ENCODE measurements around the gene MSI2. TPM values are rescaled to one million over a fixed set of nuclear protein-coding genes. Genes with fewer than 3 reads are reported as not detected.

The MSI2 gene
- total and polyA plus RNA-seq, 5 donors: 43.9 to 113 (median 107) TPM

DNA sequence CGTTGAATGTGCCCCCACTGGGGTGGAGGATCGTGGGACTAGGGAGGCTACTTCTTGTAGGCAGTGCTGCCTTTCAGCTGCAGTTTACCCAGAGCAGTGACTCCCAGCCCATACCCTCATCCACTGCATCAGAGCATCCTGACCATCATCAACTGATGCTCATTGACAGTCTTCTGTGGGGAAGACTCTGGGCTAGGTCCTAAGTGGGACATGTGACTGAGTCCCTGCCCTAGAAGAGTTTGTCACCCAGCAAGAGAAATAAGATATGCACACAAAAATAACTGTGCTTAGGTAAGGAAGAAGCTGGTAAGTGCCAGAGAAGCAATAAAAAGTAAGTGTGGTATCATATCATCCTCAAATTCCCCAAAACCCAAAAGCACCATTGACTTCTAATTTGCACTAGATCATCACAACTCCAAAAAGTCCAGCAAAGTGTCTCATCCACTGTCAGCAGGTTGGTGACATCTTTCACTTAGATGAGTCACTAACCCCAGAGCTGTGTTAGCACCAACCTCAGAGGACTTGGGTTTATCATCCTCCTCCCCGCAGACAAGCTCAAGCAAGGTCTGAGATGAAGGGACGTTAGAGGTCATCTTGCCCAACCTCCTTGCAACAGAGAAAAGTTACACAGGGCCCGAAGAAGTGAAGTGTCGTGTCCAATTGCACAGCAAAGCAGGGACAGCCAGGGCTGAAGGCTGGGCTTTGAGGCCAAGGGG is 389.8 kb downstream of the MSI2 start:
- no peak for ATAC-seq
- intact Hi-C loops (cut with DNase I): no loop called here
- Histone ChIP-seq H3K27me3 (ENCODE audit: control insufficient read depth, insufficient read depth) (no peaks in the 10 kb centered on the region), H3K9me3 (ENCODE audit: control insufficient read depth, low read length) (no peaks in the 10 kb centered on the region), H3K4me3 (ENCODE audit: low read length) (no peak overlapping the region), H3K27ac (ENCODE audit: low read length) (no peak overlapping the region), H3K4me1 (ENCODE audit: control insufficient read depth, insufficient read depth, low read length) (no peaks in the 10 kb centered on the region)
- 88% methylated on average over 6 of the region's 6 CpGs for WGBS
- DNase-seq: no peak

GRCh38 chr17:57648720-57649119 is 392.4 kb downstream of the MSI2 start:
- ATAC-seq (no peak), DNase-seq (no peak)
- no peak overlapping the region for H3K27ac ChIP-seq (ENCODE audit: low read length)
- no peak overlapping the region for H3K4me3 ChIP-seq (ENCODE audit: low read length)
- H3K9me3 ChIP-seq (ENCODE audit: control insufficient read depth, low read length): no peaks in the 10 kb centered on the region
- H3K4me1 ChIP-seq (ENCODE audit: control insufficient read depth, insufficient read depth, low read length): no peaks in the 10 kb centered on the region
- intact Hi-C loops (cut with DNase I): no loop called here
- WGBS: 86% methylated on average over 5 of the region's 5 CpGs
- no peaks in the 10 kb centered on the region for H3K27me3 ChIP-seq (ENCODE audit: control insufficient read depth, insufficient read depth)

GRCh38 chr17:57649191-57649590 is 392.9 kb downstream of the MSI2 start:
- intact Hi-C loops (cut with DNase I): no loop called here
- H3K9me3 ChIP-seq (ENCODE audit: control insufficient read depth, low read length): no peaks in the 10 kb centered on the region
- no peaks in the 10 kb centered on the region for H3K27me3 ChIP-seq (ENCODE audit: control insufficient read depth, insufficient read depth)
- ATAC-seq (no peak), DNase-seq (no peak)
- WGBS: 97% methylated on average over 3 of the region's 3 CpGs
- no peak overlapping the region for H3K4me3 ChIP-seq (ENCODE audit: low read length)
- no peak overlapping the region for H3K27ac ChIP-seq (ENCODE audit: low read length)
- no peaks in the 10 kb centered on the region for H3K4me1 ChIP-seq (ENCODE audit: control insufficient read depth, insufficient read depth, low read length)

DNA sequence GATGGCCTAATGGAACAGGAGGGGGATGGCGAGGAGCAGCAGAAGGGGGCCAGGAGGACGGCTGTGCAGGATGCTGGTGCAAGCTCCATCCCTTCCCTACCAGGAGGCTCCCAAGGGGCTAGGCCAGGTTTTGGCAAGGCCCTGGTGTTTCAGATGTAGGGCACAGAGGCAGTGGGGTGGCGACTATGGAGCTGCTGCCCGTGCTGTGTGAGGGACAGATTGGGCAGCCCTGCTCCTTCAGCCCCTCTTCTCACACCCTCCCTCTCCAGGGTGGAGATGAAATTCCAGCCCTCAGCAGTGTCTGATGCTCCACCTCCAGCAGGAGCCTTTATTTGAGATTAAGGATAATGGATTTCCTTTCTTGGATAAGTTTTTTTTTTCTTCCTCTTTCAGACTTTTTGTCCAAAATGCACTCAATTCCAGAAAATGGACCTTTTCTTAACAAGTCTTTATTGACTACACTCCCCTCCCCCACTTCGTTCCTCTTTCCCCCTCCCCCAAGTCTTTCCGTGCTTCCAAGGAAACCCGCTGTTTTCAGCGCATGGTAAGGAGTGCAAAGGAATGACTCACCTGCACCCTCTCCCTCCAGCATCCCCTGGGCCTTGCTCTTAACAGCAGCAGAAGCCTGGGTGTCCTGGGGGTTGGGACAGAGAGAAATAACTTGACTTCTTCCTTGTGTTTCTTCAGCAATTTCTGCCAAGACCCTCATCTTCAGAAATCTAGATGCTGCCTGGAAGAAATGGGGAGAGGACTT is 393.6 kb downstream of the MSI2 start:
- intact Hi-C loops (cut with DNase I): no loop called here
- no peak overlapping the region for H3K27ac ChIP-seq (ENCODE audit: low read length)
- no peak for DNase-seq
- no peaks in the 10 kb centered on the region for H3K4me1 ChIP-seq (ENCODE audit: control insufficient read depth, insufficient read depth, low read length)
- ATAC-seq: no peak
- no peaks in the 10 kb centered on the region for H3K27me3 ChIP-seq (ENCODE audit: control insufficient read depth, insufficient read depth)
- no peaks in the 10 kb centered on the region for H3K9me3 ChIP-seq (ENCODE audit: control insufficient read depth, low read length)
- no peak overlapping the region for H3K4me3 ChIP-seq (ENCODE audit: low read length)
- whole genome bisulfite sequencing: 78% methylated on average over 8 of the region's 8 CpGs

DNA sequence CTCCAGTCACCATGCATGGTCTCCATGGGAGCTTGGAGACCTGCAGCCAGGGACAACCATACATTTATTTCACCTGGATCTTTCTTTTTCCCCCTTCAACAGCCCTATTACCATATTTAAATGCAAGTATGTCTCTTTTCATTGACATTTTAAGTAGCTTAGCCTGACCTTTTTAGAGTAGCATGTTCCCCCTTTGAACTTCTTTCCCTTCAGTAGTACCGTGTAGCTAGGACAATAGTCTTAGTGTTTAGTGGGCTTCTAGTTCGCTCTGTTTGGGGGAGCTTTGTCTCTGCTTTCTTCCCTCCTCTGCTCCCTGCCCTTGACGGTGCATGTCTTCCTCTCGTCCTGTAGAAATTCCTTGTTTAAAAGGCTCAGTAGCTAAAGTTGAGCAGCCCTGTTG is 394.2 kb downstream of the MSI2 start:
- ATAC-seq (no peak), DNase-seq (no peak)
- no peak overlapping the region for H3K27ac ChIP-seq (ENCODE audit: low read length)
- no peaks in the 10 kb centered on the region for H3K9me3 ChIP-seq (ENCODE audit: control insufficient read depth, low read length)
- no peaks in the 10 kb centered on the region for H3K27me3 ChIP-seq (ENCODE audit: control insufficient read depth, insufficient read depth)
- no peaks in the 10 kb centered on the region for H3K4me1 ChIP-seq (ENCODE audit: control insufficient read depth, insufficient read depth, low read length)
- intact Hi-C loops (cut with DNase I): no loop called here
- WGBS: 87% methylated on average over 4 of the region's 4 CpGs
- H3K4me3 ChIP-seq (ENCODE audit: low read length): no peak overlapping the region

DNA sequence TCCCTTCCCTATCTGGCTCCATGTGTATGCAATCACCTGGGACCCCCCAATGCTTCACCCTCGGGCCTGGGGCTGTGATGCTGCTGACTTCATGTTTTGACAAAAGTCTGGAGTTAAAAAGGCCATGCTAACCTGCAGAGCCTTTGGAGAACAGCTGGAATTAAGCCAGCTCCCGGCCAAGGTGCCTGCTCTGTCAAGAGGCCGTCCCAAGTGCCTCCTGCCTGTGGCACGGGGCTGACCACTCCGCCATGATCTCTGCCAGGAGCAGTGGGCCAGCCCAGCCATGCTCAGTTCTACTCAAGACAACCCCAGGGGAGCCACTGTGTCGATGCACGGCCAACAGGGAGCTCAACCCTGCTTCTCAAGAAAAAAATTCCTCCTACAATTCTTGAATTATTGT is 395.1 kb downstream of the MSI2 start:
- H3K27me3 ChIP-seq (ENCODE audit: control insufficient read depth, insufficient read depth): no peaks in the 10 kb centered on the region
- 86% methylated on average over 7 of the region's 7 CpGs for WGBS
- H3K4me1 ChIP-seq (ENCODE audit: control insufficient read depth, insufficient read depth, low read length): no peaks in the 10 kb centered on the region
- intact Hi-C loops (cut with DNase I): no loop called here
- no peak overlapping the region for H3K4me3 ChIP-seq (ENCODE audit: low read length)
- no peak for ATAC-seq
- H3K27ac ChIP-seq (ENCODE audit: low read length): no peak overlapping the region
- H3K9me3 ChIP-seq (ENCODE audit: control insufficient read depth, low read length): no peaks in the 10 kb centered on the region
- no peak for DNase-seq

DNA sequence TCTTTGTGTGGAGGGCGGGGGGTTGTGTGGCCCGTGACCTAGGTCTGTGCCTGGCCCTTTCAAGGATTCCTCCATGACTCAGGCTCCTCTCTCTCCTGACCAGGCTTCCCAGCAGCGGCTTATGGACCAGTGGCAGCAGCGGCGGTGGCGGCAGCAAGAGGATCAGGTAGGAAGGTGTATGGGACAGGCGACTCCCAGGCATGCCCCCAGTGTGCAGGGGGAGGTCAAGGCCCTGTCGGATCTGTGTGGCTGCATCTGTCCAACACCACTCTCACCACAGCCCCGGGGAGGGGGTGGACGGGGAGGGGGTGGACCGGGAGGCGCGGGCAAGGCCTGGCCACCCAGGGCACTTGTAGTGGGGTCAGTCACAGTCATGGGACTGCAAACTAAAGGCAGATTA is 395.7 kb downstream of the MSI2 start:
- no peaks in the 10 kb centered on the region for H3K27me3 ChIP-seq (ENCODE audit: control insufficient read depth, insufficient read depth)
- H3K4me3 ChIP-seq (ENCODE audit: low read length): no peak overlapping the region
- no peak for ATAC-seq
- WGBS: 93% methylated on average over 13 of the region's 13 CpGs
- no peaks in the 10 kb centered on the region for H3K4me1 ChIP-seq (ENCODE audit: control insufficient read depth, insufficient read depth, low read length)
- H3K27ac ChIP-seq (ENCODE audit: low read length): no peak overlapping the region
- intact Hi-C loops (cut with DNase I): no loop called here
- no peaks in the 10 kb centered on the region for H3K9me3 ChIP-seq (ENCODE audit: control insufficient read depth, low read length)
- DNase-seq: no peak

- intact Hi-C loops (cut with DNase I): no loop called here
- DNase-seq (no peak), ATAC-seq (no peak)
- Histone ChIP-seq H3K4me3 (ENCODE audit: low read length) (no peak overlapping the region), H3K9me3 (ENCODE audit: control insufficient read depth, low read length) (no peaks in the 10 kb centered on the region), H3K27ac (ENCODE audit: low read length) (no peak overlapping the region), H3K4me1 (ENCODE audit: control insufficient read depth, insufficient read depth, low read length) (no peaks in the 10 kb centered on the region), H3K27me3 (ENCODE audit: control insufficient read depth, insufficient read depth) (no peaks in the 10 kb centered on the region)
- WGBS: 87% methylated on average over 4 of the region's 4 CpGs
Observed at GRCh38 chr17:57652811-57653210, 396.5 kb downstream of the MSI2 start.

GRCh38 chr17:57653279-57653678 is 397.0 kb downstream of the MSI2 start:
- no peaks in the 10 kb centered on the region for H3K27me3 ChIP-seq (ENCODE audit: control insufficient read depth, insufficient read depth)
- no peak overlapping the region for H3K27ac ChIP-seq (ENCODE audit: low read length)
- DNase-seq: no peak
- 73% methylated on average over 7 of the region's 7 CpGs for WGBS
- no peaks in the 10 kb centered on the region for H3K9me3 ChIP-seq (ENCODE audit: control insufficient read depth, low read length)
- intact Hi-C loops (cut with DNase I): no loop called here
- no peaks in the 10 kb centered on the region for H3K4me1 ChIP-seq (ENCODE audit: control insufficient read depth, insufficient read depth, low read length)
- ATAC-seq: no peak
- no peak overlapping the region for H3K4me3 ChIP-seq (ENCODE audit: low read length)

- Histone ChIP-seq H3K27me3 (ENCODE audit: control insufficient read depth, insufficient read depth) (no peaks in the 10 kb centered on the region), H3K4me3 (ENCODE audit: low read length) (no peak overlapping the region), H3K4me1 (ENCODE audit: control insufficient read depth, insufficient read depth, low read length) (no peaks in the 10 kb centered on the region), H3K27ac (ENCODE audit: low read length) (no peak overlapping the region), H3K9me3 (ENCODE audit: control insufficient read depth, low read length) (no peaks in the 10 kb centered on the region)
- DNase-seq (no peak), ATAC-seq (no peak)
- intact Hi-C loops (cut with DNase I): no loop called here
- WGBS: 92% methylated on average over 11 of the region's 11 CpGs
Observed at GRCh38 chr17:57654040-57654775, 397.9 kb downstream of the MSI2 start.

GRCh38 chr17:57655553-57655952 is 399.2 kb downstream of the MSI2 start:
- DNase-seq (no peak), ATAC-seq (no peak)
- Histone ChIP-seq H3K4me3 (ENCODE audit: low read length) (no peak overlapping the region), H3K27me3 (ENCODE audit: control insufficient read depth, insufficient read depth) (no peaks in the 10 kb centered on the region), H3K9me3 (ENCODE audit: control insufficient read depth, low read length) (no peaks in the 10 kb centered on the region), H3K27ac (ENCODE audit: low read length) (no peak overlapping the region), H3K4me1 (ENCODE audit: control insufficient read depth, insufficient read depth, low read length) (no peaks in the 10 kb centered on the region)
- 97% methylated on average over 6 of the region's 6 CpGs for WGBS
- intact Hi-C loops (cut with DNase I): no loop called here
